Activated CD8-positive, alpha-beta memory T cell treated with anti-CD3 and anti-CD28 coated beads for 1 hour (primary cell): ENCODE measurements around the gene KATNIP.

ENCODE experiments used
- DNase-seq, 2 donors: peaks; one replicate each; pipeline ENCODE4 v3.0.0-alpha.2; 2020; ENCODE audit warnings: low read depth in 1 of 2; ENCODE audit errors: extremely low read depth in 1 of 2

KATNIP gene

DNA sequence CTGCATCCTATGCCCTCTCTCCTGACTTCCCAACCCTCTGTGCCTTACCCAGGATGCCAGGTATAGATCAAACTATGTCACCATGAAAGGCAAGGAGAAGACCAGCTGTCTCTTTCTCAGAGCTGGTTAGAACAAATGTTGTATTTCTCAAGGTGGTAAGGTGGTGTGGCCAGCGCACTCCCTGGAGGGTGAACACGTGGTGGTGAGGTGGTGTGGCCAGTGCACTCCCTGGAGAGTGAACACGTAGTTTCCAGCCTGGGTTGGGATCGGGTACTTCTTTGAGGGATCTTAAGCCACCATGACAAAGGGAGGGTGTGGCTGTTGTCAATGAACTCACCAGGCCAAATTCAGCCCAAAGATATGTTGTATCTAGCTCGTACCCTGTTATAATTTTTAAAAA, 26.8 kb downstream of the KATNIP start:
- no peak for DNase-seq

DNA sequence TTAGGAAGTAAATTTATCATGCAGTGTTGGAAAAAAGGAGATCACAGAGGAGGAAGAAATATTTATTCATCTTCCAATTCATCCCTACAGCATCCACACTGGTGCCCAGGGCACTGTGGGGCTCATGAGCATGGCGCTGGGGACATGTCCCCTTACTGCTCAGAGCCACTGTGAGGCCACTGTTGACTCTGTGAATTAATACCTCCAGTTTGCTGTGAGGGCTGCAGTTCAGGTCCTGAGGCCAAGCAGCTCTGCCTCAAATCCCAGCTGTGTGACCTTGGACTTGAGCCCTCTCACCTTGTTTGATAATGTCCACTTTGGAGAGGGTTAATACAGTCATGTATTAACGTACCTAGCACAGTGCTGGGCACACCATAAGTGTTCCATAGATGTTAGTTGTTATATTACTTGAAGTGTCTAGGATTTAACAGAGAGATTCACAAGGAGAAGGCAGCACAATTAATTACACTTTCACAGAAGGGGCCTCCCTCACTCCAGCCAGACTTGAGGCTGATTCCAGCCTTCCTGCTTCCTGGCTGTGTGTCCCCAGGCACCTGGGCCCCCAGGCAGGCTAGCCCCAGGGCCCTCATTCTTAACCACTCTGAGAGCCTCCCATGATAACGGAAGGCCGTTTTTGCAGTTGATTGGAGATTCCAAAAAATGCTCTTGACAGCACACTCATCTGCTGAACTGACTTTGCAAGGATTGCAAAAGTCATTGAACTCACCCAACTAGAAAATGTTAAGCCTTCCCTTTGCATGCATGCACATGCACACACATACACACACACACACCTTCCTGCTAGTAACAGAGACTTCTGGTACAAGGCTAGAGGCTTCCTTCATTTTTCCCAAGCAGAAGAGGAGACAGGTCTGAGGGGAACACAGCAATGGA, 29.4 kb downstream of the KATNIP start:
- no peak for DNase-seq

DNA sequence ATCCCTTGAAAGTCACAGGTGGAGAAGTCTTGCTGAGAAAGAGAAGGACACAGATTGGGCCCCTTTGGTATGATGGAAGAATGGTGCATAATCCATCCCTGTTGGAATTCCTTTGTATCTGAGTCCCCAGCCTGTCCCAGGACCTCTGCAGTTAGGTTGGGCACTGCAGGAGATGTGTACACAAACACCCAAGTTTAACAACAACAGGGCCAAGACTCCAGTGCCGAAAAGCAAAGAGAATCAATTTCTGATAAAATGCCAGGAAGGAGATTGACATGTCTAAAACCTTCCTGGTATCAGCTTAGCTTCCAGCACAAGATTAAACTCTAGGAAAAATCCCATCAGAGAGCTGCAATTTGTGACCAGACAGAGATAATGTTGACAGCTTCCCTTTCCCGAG, 32.9 kb downstream of the KATNIP start:
- no peak for DNase-seq

DNA sequence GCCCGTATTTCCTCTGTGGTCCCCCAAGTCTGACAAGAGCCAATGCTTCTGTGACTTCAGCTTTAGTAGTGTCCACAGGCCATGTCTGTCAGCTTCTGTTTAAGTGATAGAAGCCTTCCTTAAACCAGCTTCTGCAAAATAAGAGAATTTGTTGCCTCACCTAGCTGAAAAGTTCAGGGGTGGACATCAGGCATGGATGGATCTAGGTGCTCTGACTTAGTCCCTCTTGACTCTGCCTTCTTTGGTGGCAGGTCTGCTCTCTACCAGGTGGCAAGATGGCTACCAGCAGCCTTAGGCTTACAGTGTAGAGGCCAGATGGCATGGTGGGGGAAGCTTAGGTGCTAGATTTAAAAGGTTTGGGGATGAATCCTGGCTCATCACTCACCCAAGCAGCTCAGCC, 33.7 kb downstream of the KATNIP start:
- no peak for DNase-seq

DNA sequence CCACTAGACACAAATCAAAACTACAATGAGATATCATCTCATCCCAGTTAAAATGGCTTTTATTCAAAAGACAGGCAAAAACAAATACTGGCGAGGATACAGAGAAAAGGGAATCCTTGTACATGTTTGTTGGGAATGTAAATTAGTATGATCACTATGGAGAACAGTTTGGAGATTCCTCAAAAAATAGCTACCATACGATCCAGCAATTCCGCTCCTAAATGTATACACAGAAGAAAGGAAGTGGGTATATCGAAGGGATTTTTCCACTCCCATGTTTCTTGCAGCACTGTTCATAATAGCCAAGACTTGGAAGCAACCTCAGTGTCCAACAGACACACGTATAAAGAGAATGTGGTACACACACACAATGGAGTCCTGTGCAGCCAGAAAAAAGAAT, 35.3 kb downstream of the KATNIP start:
- DNase-seq: no peak

DNA sequence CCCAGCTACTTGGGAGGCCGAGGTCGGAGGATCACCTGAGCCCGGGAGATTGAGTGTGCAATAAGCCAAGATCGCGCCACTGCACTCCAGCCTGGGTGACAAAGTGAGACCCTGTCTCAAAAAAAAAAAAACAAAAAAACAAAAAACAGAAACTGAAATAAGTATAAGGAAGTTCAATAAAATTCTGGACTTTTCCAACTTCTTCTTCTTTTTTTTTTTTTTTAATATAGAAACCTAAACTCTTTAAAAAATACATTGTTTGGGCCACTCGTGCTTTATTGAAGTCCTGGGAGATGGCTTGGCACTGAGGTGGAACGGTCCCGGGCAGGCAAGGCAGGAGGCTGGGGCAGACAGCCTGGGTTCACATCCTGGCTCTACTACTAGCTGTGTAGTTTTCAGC, 36.8 kb downstream of the KATNIP start:
- no peak for DNase-seq

DNA sequence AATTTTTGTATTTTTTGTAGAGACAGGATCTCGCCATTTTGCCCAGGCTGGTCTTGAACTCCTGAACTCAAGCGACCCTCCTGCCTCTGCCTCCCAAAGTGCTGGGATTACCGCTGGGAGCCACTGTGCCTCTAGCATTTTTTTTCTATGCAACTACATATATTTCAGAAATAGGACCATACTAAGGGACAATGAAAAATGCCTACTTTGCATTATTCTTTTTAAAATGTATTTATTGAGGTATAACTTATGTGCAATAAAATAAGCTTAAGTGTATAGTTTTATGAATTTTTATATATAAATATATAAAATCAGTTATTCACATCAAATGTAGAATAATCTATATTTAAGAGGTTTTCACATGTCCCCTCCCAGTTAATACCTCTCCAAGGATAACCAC, 38.1 kb downstream of the KATNIP start:
- no peak for DNase-seq

DNA sequence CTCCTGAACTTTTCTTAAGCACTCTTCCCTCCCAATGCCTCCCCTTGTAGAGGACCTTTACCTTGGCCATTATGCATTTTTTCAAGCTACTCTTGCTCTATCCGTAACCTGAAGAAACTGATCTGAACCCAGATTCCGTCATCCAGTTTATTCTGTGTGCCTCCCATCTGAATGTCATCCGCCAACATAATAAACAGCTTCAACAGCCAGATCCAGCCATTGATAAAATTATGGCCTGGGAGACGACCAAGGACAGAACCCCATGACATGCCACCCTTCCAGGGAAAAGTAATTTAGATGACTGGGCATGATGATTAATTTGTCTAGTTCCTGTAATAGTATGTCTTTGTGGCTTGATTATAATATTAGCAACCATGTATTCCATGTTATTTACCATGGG, 41.9 kb downstream of the KATNIP start:
- no peak for DNase-seq

DNA sequence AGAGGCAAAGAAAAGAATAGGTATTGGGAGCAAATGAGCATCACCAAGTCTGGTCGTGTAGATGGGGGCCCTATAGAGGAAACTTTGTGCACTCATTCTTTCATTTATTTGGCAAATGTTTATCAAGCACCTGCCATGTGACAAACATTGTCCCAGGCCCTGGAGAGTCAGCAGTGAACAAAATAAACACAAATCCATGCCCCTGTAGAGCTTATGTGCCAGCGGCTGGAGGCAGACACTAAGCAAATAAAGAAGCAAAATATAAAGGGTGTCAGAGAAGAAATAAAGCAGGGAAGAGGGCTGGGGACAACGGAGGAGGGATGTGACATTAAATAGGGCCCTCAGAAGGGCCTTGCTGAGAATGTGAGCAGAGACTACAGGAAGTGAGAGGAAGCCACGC, 45.5 kb downstream of the KATNIP start:
- no peak for DNase-seq

DNA sequence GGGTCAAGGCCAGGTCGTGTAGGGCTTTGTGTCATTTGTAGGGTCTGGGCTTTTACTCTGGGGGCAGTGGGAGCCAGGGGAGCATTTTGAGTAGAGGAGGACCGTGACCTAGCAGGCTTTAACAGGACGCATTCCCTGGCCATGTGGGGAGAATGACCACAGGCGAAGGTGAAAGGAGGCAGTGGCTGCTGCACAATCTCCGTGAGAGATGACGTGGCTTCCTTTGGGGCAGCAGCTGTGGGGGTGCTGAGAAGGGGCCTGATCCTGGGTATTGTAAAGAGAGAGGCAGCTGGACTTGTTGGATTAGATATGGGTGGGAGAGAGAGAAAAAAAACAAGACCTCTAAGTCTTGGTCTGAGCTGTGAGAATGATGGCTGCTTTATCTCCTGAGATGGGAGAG, 46.0 kb downstream of the KATNIP start:
- DNase-seq: no peak

DNA sequence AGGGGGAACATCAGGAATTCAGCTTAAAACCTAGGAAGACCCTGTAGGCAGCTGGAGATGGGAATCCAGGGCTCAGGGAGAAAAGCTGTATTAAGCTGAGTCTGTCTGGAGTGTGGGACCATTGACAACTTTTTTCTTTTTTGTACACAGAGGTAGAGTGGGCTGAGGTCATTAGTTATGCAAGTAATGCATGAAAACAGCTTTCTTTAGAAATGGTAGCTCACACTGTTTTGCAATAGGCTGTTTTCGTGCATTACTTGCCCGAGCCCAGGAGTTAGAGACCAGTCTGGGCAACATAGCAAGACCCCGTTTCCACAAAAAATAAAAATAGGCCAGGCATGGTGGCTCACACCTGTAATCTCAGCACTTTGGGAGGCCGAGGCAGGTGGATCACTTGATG, 46.5 kb downstream of the KATNIP start:
- no peak for DNase-seq

DNA sequence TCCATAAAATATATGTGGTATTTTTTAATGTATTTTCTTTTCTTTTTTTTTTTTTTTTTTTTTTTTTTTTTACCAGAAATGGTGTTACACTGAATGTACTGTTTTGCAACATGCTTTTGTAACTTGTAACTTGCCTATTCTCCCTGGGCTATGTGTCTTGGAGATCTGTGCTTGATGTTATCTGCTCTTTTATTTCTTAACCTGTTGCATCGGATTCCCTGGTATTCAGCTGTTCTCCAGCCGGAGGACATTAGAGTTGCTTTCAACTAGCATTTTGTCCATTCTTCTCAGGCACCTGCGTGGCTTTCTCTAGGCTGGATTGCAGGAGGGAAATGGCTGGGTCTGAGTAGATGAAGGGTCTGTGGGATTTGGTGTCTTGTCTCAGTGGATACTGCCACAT, 47.4 kb downstream of the KATNIP start:
- DNase-seq: no peak

DNA sequence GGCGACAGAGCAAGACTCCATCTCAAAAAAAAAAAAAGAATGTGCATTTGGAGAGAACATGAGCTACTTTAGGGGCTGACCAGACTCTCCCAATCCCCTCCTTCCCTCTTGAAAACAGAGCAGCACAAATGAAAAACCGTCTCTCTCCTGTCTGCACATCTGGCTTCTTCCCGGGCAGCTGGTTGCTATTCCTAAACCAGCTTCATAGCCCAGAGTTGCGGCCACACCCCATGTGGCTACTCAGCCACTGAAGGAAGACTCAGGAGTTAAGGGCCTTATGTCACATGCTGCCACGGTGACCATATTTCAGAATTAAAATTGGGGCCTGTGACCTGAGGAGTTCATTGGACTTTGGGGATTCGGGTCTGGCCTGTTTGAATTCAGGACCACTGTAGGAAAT, 48.3 kb downstream of the KATNIP start:
- DNase-seq: no peak

DNA sequence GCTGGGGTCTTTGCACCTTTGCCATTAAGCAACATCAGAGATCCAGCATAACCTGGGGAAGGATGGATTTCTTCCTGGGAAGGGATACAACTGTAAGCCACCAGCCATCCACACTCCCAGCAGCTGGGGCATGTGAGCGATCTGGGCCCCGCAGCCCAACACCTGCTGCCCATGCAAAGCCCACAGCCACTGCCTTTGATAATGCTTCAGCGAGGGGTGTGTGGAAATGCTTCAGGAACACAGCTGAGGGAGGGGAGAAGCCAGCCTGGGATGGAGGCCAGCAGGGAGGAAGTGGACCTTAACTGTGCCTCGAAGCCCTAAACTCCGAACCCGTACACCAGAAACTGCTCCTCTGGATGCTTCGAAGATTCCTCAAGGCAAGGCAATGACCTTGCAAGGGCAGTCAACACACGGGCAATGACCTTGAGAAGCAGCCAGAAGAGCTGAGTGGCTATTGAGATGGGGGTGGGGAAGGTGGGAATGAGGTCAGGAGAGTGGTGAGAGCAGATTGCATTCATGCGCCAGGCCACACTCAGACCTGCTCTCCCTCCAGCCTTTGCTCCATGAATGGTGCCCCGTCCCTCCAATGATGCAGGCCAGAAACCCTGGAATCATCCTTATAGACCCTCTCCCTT, 49.1 kb downstream of the KATNIP start:
- no peak for DNase-seq

DNA sequence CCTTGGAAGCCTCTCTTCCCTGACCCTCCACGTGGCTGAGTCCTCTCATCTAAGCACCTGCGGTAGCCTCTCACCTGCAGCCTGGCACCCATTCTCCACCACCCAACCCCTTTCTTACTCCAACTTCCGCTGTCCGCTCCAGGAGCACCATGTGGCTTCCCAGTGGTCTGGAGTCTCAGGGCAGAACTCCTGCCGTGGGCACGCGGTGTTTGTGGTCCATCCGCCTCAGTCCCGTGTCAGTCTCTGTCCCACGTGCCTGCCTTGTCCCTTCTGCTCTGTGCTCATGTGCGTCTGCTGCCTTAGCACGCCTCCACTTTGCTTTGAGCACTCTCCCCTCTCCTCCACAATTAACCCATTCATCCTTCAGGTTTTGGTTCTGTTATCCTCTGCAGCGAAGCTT, 49.7 kb downstream of the KATNIP start:
- DNase-seq: no peak
